ENCODE data around the gene C12orf42. TPM values are rescaled to one million over a fixed set of nuclear protein-coding genes. Genes with fewer than 3 reads are reported as not detected.

C12orf42 gene
- total RNA-seq, 2 donors from 2014 or later = 6.6 TPM; not detected in 1

- intact Hi-C loops (cut with DNase I) = no loop called here
These were observed 95.8 kb downstream of the C12orf42 start for GRCh38 chr12:103399986-103400385.

GRCh38 chr12:103397536-103397935, 98.2 kb downstream of the C12orf42 start:
- TF ChIP-seq CTCF (IDR thresholded peaks at IDR 0.05) = no peak
- TF ChIP-seq POLR2AphosphoS5 (IDR thresholded peaks at IDR 0.05) = no peak
- TF ChIP-seq POLR2A (IDR thresholded peaks at IDR 0.05) = no peak
- intact Hi-C loops (cut with DNase I) = no loop called here
- WGBS = 0% methylated on average over 1 of the region's 1 CpG

More at GRCh38 chr12:103399986-103400385, 95.8 kb downstream of the C12orf42 start:
- no peak overlapping the region for H3K27ac ChIP-seq
- no peaks in the 10 kb centered on the region for H3K27me3 ChIP-seq (replicated peaks; ENCODE audit: insufficient read depth)
- H3K4me3 ChIP-seq = no peak overlapping the region
- TF ChIP-seq POLR2AphosphoS5 (IDR thresholded peaks at IDR 0.05) = no peak
- no peak for TF ChIP-seq POLR2A (IDR thresholded peaks at IDR 0.05)
- TF ChIP-seq CTCF (IDR thresholded peaks at IDR 0.05) = no peak
- no peaks in the 10 kb centered on the region for H3K4me1 ChIP-seq (replicated peaks)
- no peak for DNase-seq (ENCODE audit: low spot score)
- no peaks in the 10 kb centered on the region for H3K9me3 ChIP-seq
- H3K36me3 ChIP-seq = no peaks in the 10 kb centered on the region
- WGBS = 57% methylated on average over 1 of the region's 1 CpG

GRCh38 chr12:103392722-103393121, 103.0 kb downstream of the C12orf42 start:
- H3K9me3 ChIP-seq = no peaks in the 10 kb centered on the region
- TF ChIP-seq CTCF (IDR thresholded peaks at IDR 0.05) (no peak), POLR2AphosphoS5 (IDR thresholded peaks at IDR 0.05) (no peak), POLR2A (IDR thresholded peaks at IDR 0.05) (no peak)
- 46% methylated on average over 1 of the region's 1 CpG for WGBS
- H3K36me3 ChIP-seq = no peaks in the 10 kb centered on the region
- DNase-seq (ENCODE audit: low spot score) = no peak
- H3K4me3 ChIP-seq = no peak overlapping the region
- H3K27ac ChIP-seq = no peak overlapping the region
- intact Hi-C loops (cut with DNase I) = no loop called here
- no peaks in the 10 kb centered on the region for H3K27me3 ChIP-seq (replicated peaks; ENCODE audit: insufficient read depth)
- H3K4me1 ChIP-seq (replicated peaks) = no peaks in the 10 kb centered on the region

More at GRCh38 chr12:103397536-103397935, 98.2 kb downstream of the C12orf42 start:
- H3K9me3 ChIP-seq = no peaks in the 10 kb centered on the region
- no peaks in the 10 kb centered on the region for H3K4me1 ChIP-seq (replicated peaks)
- H3K27me3 ChIP-seq (replicated peaks; ENCODE audit: insufficient read depth) = no peaks in the 10 kb centered on the region
- H3K27ac ChIP-seq = no peak overlapping the region
- H3K4me3 ChIP-seq = no peak overlapping the region
- DNase-seq (ENCODE audit: low spot score) = no peak
- H3K36me3 ChIP-seq = no peaks in the 10 kb centered on the region

GRCh38 chr12:103391103-103391502, 104.7 kb downstream of the C12orf42 start:
- Histone ChIP-seq H3K9me3 (no peaks in the 10 kb centered on the region), H3K4me1 (replicated peaks) (no peaks in the 10 kb centered on the region), H3K27ac (no peak overlapping the region), H3K4me3 (no peak overlapping the region), H3K27me3 (replicated peaks; ENCODE audit: insufficient read depth) (no peaks in the 10 kb centered on the region), H3K36me3 (no peaks in the 10 kb centered on the region)
- intact Hi-C loops (cut with DNase I) = no loop called here
- 94% methylated on average over 4 of the region's 4 CpGs for WGBS
- TF ChIP-seq POLR2A (IDR thresholded peaks at IDR 0.05) (no peak), CTCF (IDR thresholded peaks at IDR 0.05) (no peak), POLR2AphosphoS5 (IDR thresholded peaks at IDR 0.05) (no peak)
- DNase-seq (ENCODE audit: low spot score) = no peak

GRCh38 chr12:103387385-103387784, 108.4 kb downstream of the C12orf42 start:
- Histone ChIP-seq H3K36me3 (no peaks in the 10 kb centered on the region), H3K27ac (no peak overlapping the region), H3K4me3 (no peak overlapping the region), H3K27me3 (replicated peaks; ENCODE audit: insufficient read depth) (no peaks in the 10 kb centered on the region), H3K4me1 (replicated peaks) (no peaks in the 10 kb centered on the region), H3K9me3 (no peaks in the 10 kb centered on the region)
- WGBS = 69% methylated on average over 7 of the region's 7 CpGs
- intact Hi-C loops (cut with DNase I) = no loop called here
- TF ChIP-seq POLR2A (IDR thresholded peaks at IDR 0.05) (no peak), CTCF (IDR thresholded peaks at IDR 0.05) (no peak), POLR2AphosphoS5 (IDR thresholded peaks at IDR 0.05) (no peak)
- no peak for DNase-seq (ENCODE audit: low spot score)

Data from prostate gland (tissue), 2 donors.